ENCODE data around the gene VASP. TPM values are rescaled to one million over a fixed set of nuclear protein-coding genes. Genes with fewer than 3 reads are reported as not detected.

The VASP gene
- total and polyA plus RNA-seq, 2 of the 13 experiments (the other 11 are each of a cell fraction or from before 2014, with no cell fraction given) = 41.8 to 67.1 TPM

DNA sequence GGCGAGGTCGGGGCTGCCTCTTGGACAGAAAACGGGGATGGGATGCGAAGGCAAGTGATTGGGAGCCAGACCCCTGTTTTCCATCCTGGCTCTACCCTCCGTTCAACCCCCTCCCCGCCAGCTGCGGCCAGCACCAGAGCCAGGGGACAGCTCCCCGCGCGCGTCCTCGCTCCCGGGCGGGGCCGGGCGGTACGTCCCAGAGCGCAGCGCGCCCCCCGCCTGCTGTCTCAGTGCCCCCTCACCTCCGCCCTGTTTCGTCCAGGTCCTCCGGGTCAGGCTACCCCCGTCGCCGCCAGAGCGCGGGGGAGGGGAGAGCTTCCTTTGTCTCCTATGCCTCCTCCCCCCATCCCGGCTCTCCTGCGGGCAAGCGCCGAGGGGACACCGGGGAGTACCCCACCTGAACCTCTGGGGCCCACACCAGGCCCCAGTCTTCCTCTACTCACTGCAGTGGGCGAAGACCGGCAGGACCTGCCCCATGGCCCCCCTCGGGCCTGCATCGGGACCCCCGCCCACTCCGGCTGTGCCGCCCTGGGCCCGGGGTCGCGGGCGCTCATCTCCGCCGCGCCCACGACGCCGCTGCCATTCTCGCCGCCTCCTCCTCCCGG is 10.8 kb upstream of the VASP start (continued):
- peak; percentile 62 for TF ChIP-seq ZNF687 (CRISPR knock-in tag; IDR thresholded peaks at IDR 0.05)
- TF ChIP-seq MXI1 (IDR thresholded peaks at IDR 0.05; ENCODE audit: borderline replicate concordance, low read depth, low read length) = peak; percentile 78; the same call in 1 of the 3 replicates
- peak; percentile 44; the same call in 1 of the 2 replicates for TF ChIP-seq FOXK1 (CRISPR knock-in tag; IDR thresholded peaks at IDR 0.05; ENCODE audit: borderline replicate concordance, low read depth)
- TF ChIP-seq, protein P1, sequence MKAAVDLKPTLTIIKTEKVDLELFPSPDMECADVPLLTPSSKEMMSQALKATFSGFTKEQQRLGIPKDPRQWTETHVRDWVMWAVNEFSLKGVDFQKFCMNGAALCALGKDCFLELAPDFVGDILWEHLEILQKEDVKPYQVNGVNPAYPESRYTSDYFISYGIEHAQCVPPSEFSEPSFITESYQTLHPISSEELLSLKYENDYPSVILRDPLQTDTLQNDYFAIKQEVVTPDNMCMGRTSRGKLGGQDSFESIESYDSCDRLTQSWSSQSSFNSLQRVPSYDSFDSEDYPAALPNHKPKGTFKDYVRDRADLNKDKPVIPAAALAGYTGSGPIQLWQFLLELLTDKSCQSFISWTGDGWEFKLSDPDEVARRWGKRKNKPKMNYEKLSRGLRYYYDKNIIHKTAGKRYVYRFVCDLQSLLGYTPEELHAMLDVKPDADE (CRISPR knock-in tag; IDR thresholded peaks at IDR 0.05) = peak; percentile 79; the same call in 1 of the 2 replicates
- TF ChIP-seq THAP9 (CRISPR knock-in tag; IDR thresholded peaks at IDR 0.05; ENCODE audit: borderline replicate concordance) = peak; percentile 46; the same call in 1 of the 2 replicates
- TF ChIP-seq, protein P2, sequence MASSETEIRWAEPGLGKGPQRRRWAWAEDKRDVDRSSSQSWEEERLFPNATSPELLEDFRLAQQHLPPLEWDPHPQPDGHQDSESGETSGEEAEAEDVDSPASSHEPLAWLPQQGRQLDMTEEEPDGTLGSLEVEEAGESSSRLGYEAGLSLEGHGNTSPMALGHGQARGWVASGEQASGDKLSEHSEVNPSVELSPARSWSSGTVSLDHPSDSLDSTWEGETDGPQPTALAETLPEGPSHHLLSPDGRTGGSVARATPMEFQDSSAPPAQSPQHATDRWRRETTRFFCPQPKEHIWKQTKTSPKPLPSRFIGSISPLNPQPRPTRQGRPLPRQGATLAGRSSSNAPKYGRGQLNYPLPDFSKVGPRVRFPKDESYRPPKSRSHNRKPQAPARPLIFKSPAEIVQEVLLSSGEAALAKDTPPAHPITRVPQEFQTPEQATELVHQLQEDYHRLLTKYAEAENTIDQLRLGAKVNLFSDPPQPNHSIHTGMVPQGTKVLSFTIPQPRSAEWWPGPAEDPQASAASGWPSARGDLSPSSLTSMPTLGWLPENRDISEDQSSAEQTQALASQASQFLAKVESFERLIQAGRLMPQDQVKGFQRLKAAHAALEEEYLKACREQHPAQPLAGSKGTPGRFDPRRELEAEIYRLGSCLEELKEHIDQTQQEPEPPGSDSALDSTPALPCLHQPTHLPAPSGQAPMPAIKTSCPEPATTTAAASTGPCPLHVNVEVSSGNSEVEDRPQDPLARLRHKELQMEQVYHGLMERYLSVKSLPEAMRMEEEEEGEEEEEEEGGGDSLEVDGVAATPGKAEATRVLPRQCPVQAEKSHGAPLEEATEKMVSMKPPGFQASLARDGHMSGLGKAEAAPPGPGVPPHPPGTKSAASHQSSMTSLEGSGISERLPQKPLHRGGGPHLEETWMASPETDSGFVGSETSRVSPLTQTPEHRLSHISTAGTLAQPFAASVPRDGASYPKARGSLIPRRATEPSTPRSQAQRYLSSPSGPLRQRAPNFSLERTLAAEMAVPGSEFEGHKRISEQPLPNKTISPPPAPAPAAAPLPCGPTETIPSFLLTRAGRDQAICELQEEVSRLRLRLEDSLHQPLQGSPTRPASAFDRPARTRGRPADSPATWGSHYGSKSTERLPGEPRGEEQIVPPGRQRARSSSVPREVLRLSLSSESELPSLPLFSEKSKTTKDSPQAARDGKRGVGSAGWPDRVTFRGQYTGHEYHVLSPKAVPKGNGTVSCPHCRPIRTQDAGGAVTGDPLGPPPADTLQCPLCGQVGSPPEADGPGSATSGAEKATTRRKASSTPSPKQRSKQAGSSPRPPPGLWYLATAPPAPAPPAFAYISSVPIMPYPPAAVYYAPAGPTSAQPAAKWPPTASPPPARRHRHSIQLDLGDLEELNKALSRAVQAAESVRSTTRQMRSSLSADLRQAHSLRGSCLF (CRISPR knock-in tag; IDR thresholded peaks at IDR 0.05; ENCODE audit: borderline replicate concordance) = peak; percentile 54; the same call in 1 of the 2 replicates
- TF ChIP-seq MXD3 (CRISPR knock-in tag; IDR thresholded peaks at IDR 0.05) = peak; percentile 95
- TF ChIP-seq ZFX (CRISPR knock-in tag; IDR thresholded peaks at IDR 0.05; ENCODE audit: low read depth) = peak; percentile 36; the same call in 1 of the 2 replicates
- TF ChIP-seq NONO (IDR thresholded peaks at IDR 0.05) = no peak
- no peak for TF ChIP-seq NONO (CRISPR knock-in tag; conservative IDR thresholded peaks at IDR 0.05)
